B cell (primary cell): ENCODE data around the gene FRMD8. TPM values are rescaled to one million over a fixed set of nuclear protein-coding genes. Genes with fewer than 3 reads are reported as not detected.

Experiments used
- ATAC-seq: fragments of 200-7000 bp; cut with Tn5 transposase; one replicate; pipeline ENCODE4 v1.10.0; 2021; ENCODE audit warnings: low read depth, mild to moderate bottlenecking, moderate number of reproducible peaks, moderate library complexity
- CTCF ChIA-PET: fragments of 350-600 bp; sonication (Branson Sonifier 250); formaldehyde crosslinking; loops from one replicate; lab custom pipeline; 2021; ENCODE audit warnings: antibody characterized with exemption, inconsistent platforms; lab: Charles Lee
- POLR2A ChIA-PET: fragments of 350-600 bp; sonication (Branson Sonifier 250); formaldehyde crosslinking; loops from one replicate; lab custom pipeline; 2021; ENCODE audit warnings: antibody characterized with exemption; lab: Charles Lee
- DNase-seq: peaks from one replicate; pipeline ENCODE4 v3.0.0; 2013
- H2AFZ ChIP-seq: 2 replicates; pipeline ENCODE4 v1.6.1; 2012; ENCODE audit warnings: mild to moderate bottlenecking, low read depth, low read length; ENCODE audit not compliant: insufficient read depth, poor library complexity, severe bottlenecking
- H3K27ac ChIP-seq, 2 donors: 1 replicate in 1 of 2; 2 replicates in 1 of 2; pipeline ENCODE4 v1.5.1; 2012 to 2013; ENCODE audit warnings: low read length in 2 of 2, mild to moderate bottlenecking in 2 of 2, moderate library complexity in 1 of 2
- H3K27me3 ChIP-seq, 4 experiments: fragments of 200-600 bp in 1 of 4; sonication (generic) in 1 of 4; replicated peaks in 1 of 4; 1 replicate in 2 of 4; 2 replicates in 2 of 4; pipeline versions ENCODE4 v1.6.1 to v1.7.0; 2013 to 2016; ENCODE audit warnings: low read length in 3 of 4, mild to moderate bottlenecking in 2 of 4, mixed read lengths in 1 of 4, moderate library complexity in 1 of 4; ENCODE audit not compliant: insufficient read depth in 4 of 4, control insufficient read depth in 3 of 4; ENCODE audit errors: control extremely low read depth in 1 of 4
- H3K36me3 ChIP-seq, 2 experiments: replicated peaks in 1 of 2; 1 replicate in 1 of 2; 2 replicates in 1 of 2; pipeline versions ENCODE4 v1.6.1 to v1.7.1; 2013; ENCODE audit warnings: low read length in 1 of 2; ENCODE audit not compliant: insufficient read depth in 2 of 2, control insufficient read depth in 1 of 2; ENCODE audit errors: control extremely low read depth in 1 of 2, extremely low read depth in 1 of 2
- H3K4me1 ChIP-seq, 2 donors: fragments of 200-600 bp in 1 of 2; sonication (generic) in 1 of 2; 1 replicate in 1 of 2; 2 replicates in 1 of 2; pipeline versions ENCODE4 v1.5.1 to v1.6.1; 2013 to 2017; ENCODE audit warnings: low read length in 2 of 2; ENCODE audit not compliant: control insufficient read depth in 2 of 2, insufficient read depth in 2 of 2
- H3K4me2 ChIP-seq: replicated peaks from 2 replicates; pipeline ENCODE3; 2012; ENCODE audit warnings: mild to moderate bottlenecking, low read depth, low read length; ENCODE audit not compliant: poor library complexity, severe bottlenecking
- H3K4me3 ChIP-seq, 5 experiments: fragments of 200-600 bp in 1 of 5; sonication (generic) in 1 of 5; 1 replicate in 3 of 5; 2 replicates in 2 of 5; pipeline versions ENCODE4 v1.5.1 to v1.7.0; 2011 to 2016; ENCODE audit warnings: low read length in 4 of 5, mild to moderate bottlenecking in 4 of 5, low read depth in 2 of 5, control low read depth in 1 of 5, moderate library complexity in 1 of 5; ENCODE audit not compliant: insufficient read depth in 1 of 5; ENCODE audit errors: control extremely low read depth in 1 of 5, extremely low read depth in 1 of 5
- H3K79me2 ChIP-seq: fragments of 200-600 bp; sonication (generic); one replicate; pipeline ENCODE4 v1.6.0; 2016; ENCODE audit warnings: low read length; ENCODE audit not compliant: control insufficient read depth, insufficient read depth
- H3K9ac ChIP-seq: fragments of 200-600 bp; sonication (generic); 2 replicates; pipeline ENCODE4 v1.6.1; 2017; ENCODE audit warnings: mild to moderate bottlenecking, low read length, moderate library complexity
- H3K9me3 ChIP-seq, 3 donors: one replicate each; pipeline versions ENCODE4 v1.6.1 to v1.7.1; 2013; ENCODE audit warnings: low read length in 2 of 3; ENCODE audit not compliant: control insufficient read depth in 2 of 3, insufficient read depth in 1 of 3; ENCODE audit errors: control extremely low read depth in 1 of 3
- H4K20me1 ChIP-seq: 2 replicates; pipeline ENCODE4 v1.6.0; 2012; ENCODE audit warnings: mild to moderate bottlenecking, low read length; ENCODE audit not compliant: insufficient read depth, control insufficient read depth, poor library complexity, severe bottlenecking
- H3K27ac Mint-ChIP-seq: one replicate; pipeline ENCODE4 v1.8.0; 2021; ENCODE audit warnings: mixed read lengths
- H3K27me3 Mint-ChIP-seq: one replicate; pipeline ENCODE4 v1.8.0; 2021; ENCODE audit warnings: mixed read lengths
- H3K4me1 Mint-ChIP-seq: one replicate; pipeline ENCODE4 v1.8.0; 2021; ENCODE audit warnings: mixed read lengths
- H3K4me3 Mint-ChIP-seq: one replicate; pipeline ENCODE4 v1.8.0; 2021; ENCODE audit warnings: mixed read lengths
- H3K9me3 Mint-ChIP-seq: one replicate; pipeline ENCODE4 v1.8.0; 2022; ENCODE audit warnings: mixed read lengths; ENCODE audit not compliant: insufficient read depth
- EZH2 ChIP-seq: IDR thresholded peaks from 2 replicates; pipeline ENCODE4 v1.6.1; 2012; ENCODE audit warnings: borderline replicate concordance, low read depth, mild to moderate bottlenecking, moderate library complexity, low read length; ENCODE audit not compliant: insufficient read depth, poor library complexity, severe bottlenecking
- WGBS: methylation state at CpG from one replicate; pipeline ENCODE4 v1.1.5; 2013; ENCODE audit warnings: missing lambda C conversion rate; ENCODE audit not compliant: insufficient coverage; 5-methylcytosine and 5-hydroxymethylcytosine counted together
- intact Hi-C: fragments of 100-400 bp; cut with micrococcal nuclease; formaldehyde crosslinking; loops from one replicate; pipeline ENCODE4 v1.10.0; 2022
- polyA plus RNA-seq: library from polyadenylated mRNA; depleted of rRNA; stranded (reverse); fragments of >200 nt; gene quantifications from 2 replicates; pipeline ENCODE4 v1.2.3, GENCODE V29; 2012
- total RNA-seq, 2 donors: library from RNA; stranded (reverse); fragments of 120-200 nt in 1 of 2; gene quantifications; 1 replicate in 1 of 2; 2 replicates in 1 of 2; pipeline versions ENCODE4 v1.2.3 to v1.2.4, GENCODE V29; 2013 to 2022
- TF ChIP-seq, protein P1 (sequence below): fragments of 200-600 bp; IDR thresholded peaks from one replicate; pipeline ENCODE4 v1.8.0; 2022; ENCODE audit warnings: antibody characterized with exemption, mild to moderate bottlenecking

FRMD8 gene
- total and polyA plus RNA-seq, 2 donors (not counting 1 experiment from before 2014, with no cell fraction given), result 44.3 to 73.6 TPM

DNA sequence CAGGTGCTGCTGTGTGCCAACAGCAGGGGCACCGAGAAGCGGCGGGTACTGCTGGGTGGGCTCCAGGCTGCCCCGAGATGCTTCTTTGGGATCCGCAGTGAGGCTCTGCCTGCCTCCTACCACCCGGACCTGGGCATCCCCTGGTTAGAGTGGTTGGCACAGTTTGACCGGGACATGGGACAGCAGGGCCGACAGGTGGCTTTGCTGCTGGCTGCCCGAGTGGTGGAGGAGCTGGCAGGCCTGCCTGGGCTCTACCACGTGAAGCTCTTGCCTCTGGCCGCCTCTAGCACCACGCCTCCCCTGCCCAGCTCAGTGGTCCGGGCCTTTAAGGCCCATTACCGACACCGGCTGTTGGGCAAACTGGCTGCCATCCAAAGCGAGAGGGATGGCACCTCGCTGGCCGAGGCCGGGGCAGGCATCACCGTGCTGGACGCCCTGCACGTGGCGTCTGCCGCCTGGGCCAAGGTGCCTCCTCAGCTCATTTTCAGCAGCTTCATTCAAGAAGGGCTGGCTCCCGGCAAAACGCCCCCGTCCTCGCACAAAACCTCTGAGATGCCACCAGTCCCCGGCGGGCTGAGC is 30.0 kb upstream of the FRMD8 start:
- Mint-ChIP-seq H3K4me1 (peaks cover 20% of the 10 kb centered on the region), H3K27me3 (no peaks in the 10 kb centered on the region), H3K4me3 (peak overlapping the region; percentile 95), H3K27ac (peak overlapping the region; percentile 10), H3K9me3 (no peaks in the 10 kb centered on the region)
- Histone ChIP-seq H3K27ac (no peak overlapping the region), H3K4me2 (peak overlapping the region; percentile 99), H3K79me2 (no peaks in the 10 kb centered on the region), H3K36me3 (peaks cover 0 to 14% of the 10 kb centered on the region in 2 experiments), H2AFZ (no peak overlapping the region), H3K9ac (no peak overlapping the region), H4K20me1 (peaks cover 4% of the 10 kb centered on the region), H3K9me3 (no peaks in the 10 kb centered on the region), H3K4me1 (peaks cover 11 to 16% of the 10 kb centered on the region in 2 donors), H3K27me3 (no peaks in the 10 kb centered on the region), H3K4me3 (no peak overlapping the region)
- intact Hi-C loops, result no loop called here
- ATAC-seq, result no peak
- ChIA-PET CTCF (interaction anchor here (1.0 to 4.1 kb wide), 6 partner anchors 22 to 237 kb away, joined by 3 to 12 read pairs (median 4); partner anchors contain the start of gene DPF2), POLR2A (interaction anchor here (0.5 to 1.4 kb wide), 7 partner anchors 8 to 618 kb away, joined by 3 to 6 read pairs (median 4); partner anchors contain the start of gene DPF2)
- DNase-seq, result peak; percentile 30
- TF ChIP-seq, protein P1, sequence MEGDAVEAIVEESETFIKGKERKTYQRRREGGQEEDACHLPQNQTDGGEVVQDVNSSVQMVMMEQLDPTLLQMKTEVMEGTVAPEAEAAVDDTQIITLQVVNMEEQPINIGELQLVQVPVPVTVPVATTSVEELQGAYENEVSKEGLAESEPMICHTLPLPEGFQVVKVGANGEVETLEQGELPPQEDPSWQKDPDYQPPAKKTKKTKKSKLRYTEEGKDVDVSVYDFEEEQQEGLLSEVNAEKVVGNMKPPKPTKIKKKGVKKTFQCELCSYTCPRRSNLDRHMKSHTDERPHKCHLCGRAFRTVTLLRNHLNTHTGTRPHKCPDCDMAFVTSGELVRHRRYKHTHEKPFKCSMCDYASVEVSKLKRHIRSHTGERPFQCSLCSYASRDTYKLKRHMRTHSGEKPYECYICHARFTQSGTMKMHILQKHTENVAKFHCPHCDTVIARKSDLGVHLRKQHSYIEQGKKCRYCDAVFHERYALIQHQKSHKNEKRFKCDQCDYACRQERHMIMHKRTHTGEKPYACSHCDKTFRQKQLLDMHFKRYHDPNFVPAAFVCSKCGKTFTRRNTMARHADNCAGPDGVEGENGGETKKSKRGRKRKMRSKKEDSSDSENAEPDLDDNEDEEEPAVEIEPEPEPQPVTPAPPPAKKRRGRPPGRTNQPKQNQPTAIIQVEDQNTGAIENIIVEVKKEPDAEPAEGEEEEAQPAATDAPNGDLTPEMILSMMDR, result no peak
- TF ChIP-seq EZH2, result no peak
- 98% methylated on average over 30 of the region's 30 CpGs for WGBS

DNA sequence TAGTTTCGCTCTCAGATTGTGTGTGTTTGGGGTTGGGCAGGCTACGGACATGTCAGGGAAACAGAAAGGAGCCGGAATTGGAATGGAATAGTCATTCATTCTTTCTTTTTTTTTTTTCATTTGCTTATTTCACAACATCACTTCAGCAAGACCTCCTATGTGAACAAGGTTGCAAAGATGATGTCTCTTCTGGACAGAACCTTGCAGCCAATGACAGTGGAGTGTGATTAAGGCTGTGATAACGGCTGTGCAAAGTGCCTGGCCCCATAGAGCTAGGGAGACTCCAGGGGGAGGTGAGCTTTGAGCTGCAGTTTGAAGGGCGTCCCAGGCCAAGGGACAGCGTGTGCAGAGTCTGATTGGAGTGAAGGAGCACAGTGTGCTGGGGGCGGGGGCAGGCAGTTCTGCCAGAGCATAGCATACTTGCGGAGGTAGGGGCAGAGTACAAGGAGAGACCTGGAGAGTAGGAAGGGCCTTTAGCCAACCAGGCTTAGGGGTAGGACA is 28.5 kb upstream of the FRMD8 start:
- H3K27ac Mint-ChIP-seq, result no peak overlapping the region
- no peak for ATAC-seq

More for the DNA sequence above, 28.5 kb upstream of the FRMD8 start:
- Histone ChIP-seq H3K9ac (no peak overlapping the region), H3K79me2 (no peaks in the 10 kb centered on the region), H3K27ac (no peak overlapping the region), H3K4me2 (no peak overlapping the region), H3K4me1 (peaks cover 22 to 31% of the 10 kb centered on the region in 2 donors), H3K27me3 (no peaks in the 10 kb centered on the region), H3K36me3 (peaks cover 0 to 2% of the 10 kb centered on the region in 2 experiments), H3K4me3 (no peak overlapping the region), H3K9me3 (no peaks in the 10 kb centered on the region), H4K20me1 (peaks cover 4% of the 10 kb centered on the region), H2AFZ (no peak overlapping the region)
- Mint-ChIP-seq H3K27me3 (no peaks in the 10 kb centered on the region), H3K9me3 (no peaks in the 10 kb centered on the region), H3K4me3 (no peak overlapping the region), H3K4me1 (peaks cover 26% of the 10 kb centered on the region)
- DNase-seq, result no peak
- CTCF ChIA-PET, result interaction anchor here (0.7 to 4.1 kb wide), 2 partner anchors 13 to 28 kb away, joined by 3 to 12 read pairs; no protein-coding TSS in a partner anchor
- TF ChIP-seq, protein P1, result no peak
- no peak for TF ChIP-seq EZH2
- POLR2A ChIA-PET, result interaction anchor here (0.6 to 1.4 kb wide), 4 partner anchors 21 to 1808 kb away, joined by 3 to 5 read pairs (median 3); partner anchors contain the start of gene DPF2
- 96% methylated on average over 5 of the region's 8 CpGs for WGBS
- intact Hi-C loops, result no loop called here
